ENCODE measurements around the gene C17orf67. TPM values are rescaled to one million over a fixed set of nuclear protein-coding genes. Genes with fewer than 3 reads are reported as not detected.

Gene C17orf67
- total RNA-seq, 2 donors from 2014 or later, result 4.0 to 4.5 TPM

DNA sequence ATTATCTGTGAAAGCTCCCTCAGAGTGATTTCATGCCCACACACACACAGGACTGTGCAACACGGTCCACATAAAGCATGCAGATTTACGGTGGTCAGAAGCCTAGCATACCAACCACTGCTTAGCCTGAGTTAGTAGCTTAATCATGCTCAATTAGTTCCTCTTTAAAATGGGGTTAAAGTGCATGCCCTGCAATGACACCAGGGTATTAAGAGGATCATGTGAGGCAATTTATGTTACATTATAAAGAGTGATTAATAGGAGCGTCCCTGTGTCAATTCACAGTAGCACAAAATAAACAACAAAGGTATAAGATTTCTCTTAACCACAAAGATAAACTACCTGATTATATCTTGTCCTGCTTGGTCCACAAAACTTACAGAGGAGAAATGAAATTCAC is 39.8 kb downstream of the C17orf67 start:
- Mint-ChIP-seq H3K4me1 (ENCODE audit: low read depth) (peaks cover 8% of the 10 kb centered on the region), H3K4me3 (no peak overlapping the region), H3K27me3 (ENCODE audit: low read depth) (no peaks in the 10 kb centered on the region), H3K27ac (no peak overlapping the region), H3K36me3 (ENCODE audit: insufficient read depth in 2 of 2) (peaks cover 8 to 11% of the 10 kb centered on the region in 2 donors), H3K9me3 (peaks cover 6 to 10% of the 10 kb centered on the region in 2 donors)
- ATAC-seq (replicated peaks in 1 of 2) (no peak), DNase-seq (no peak)

DNA sequence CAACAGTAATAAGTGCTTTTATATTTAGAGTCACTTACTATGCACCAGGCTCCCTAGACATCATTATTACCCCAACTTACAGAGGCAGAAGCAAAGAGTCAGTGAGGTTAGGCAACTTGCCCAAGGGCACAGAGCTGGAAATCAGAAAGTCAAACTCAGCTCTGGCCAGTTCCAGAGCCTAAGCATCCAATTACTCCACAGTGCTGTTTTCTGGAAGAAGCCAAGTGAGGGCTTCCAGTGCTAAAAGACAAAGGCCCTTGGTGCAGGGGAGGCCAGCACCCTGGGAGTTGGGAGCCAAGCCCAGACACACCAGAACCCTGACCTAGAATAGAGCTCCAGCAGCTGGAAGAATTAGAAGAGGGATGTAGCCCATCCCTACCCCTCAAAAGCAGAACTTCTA is 40.2 kb downstream of the C17orf67 start:
- peaks cover 6 to 10% of the 10 kb centered on the region in 2 donors for H3K9me3 Mint-ChIP-seq
- peaks cover 8 to 11% of the 10 kb centered on the region in 2 donors for H3K36me3 Mint-ChIP-seq (ENCODE audit: insufficient read depth in 2 of 2)
- peaks cover 11% of the 10 kb centered on the region for H3K4me1 Mint-ChIP-seq (ENCODE audit: low read depth)
- no peak for DNase-seq
- H3K27ac Mint-ChIP-seq, result no peak overlapping the region
- H3K4me3 Mint-ChIP-seq, result no peak overlapping the region
- ATAC-seq (replicated peaks in 1 of 2), result no peak
- no peaks in the 10 kb centered on the region for H3K27me3 Mint-ChIP-seq (ENCODE audit: low read depth)

DNA sequence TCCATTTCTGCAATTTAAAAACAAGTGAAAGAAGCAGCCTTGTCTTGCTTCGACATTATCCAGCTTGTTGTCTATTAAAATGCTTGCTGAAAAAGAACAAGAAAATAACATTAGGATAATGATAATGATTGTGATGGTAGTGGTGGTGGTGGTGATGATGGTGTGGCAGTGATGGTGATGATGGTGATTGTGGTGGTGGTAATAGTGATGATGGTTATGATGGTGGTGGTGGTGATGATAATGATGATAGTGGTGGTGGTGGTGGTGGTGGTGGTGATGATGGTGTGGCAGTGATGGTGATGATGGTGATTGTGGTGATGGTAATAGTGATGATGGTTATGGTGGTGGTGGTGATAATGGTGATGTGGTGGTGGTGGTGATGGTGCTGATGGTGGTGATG is 41.5 kb downstream of the C17orf67 start:
- no peaks in the 10 kb centered on the region for H3K27me3 Mint-ChIP-seq (ENCODE audit: low read depth)
- no peak for ATAC-seq (replicated peaks in 1 of 2)
- H3K9me3 Mint-ChIP-seq, result peaks cover 6 to 11% of the 10 kb centered on the region in 2 donors
- no peak for DNase-seq
- H3K4me3 Mint-ChIP-seq, result no peak overlapping the region
- peak overlapping the region; percentile 59 for H3K27ac Mint-ChIP-seq
- H3K4me1 Mint-ChIP-seq (ENCODE audit: low read depth), result peaks cover 21% of the 10 kb centered on the region
- peaks cover 9 to 12% of the 10 kb centered on the region in 2 donors for H3K36me3 Mint-ChIP-seq (ENCODE audit: insufficient read depth in 2 of 2)

DNA sequence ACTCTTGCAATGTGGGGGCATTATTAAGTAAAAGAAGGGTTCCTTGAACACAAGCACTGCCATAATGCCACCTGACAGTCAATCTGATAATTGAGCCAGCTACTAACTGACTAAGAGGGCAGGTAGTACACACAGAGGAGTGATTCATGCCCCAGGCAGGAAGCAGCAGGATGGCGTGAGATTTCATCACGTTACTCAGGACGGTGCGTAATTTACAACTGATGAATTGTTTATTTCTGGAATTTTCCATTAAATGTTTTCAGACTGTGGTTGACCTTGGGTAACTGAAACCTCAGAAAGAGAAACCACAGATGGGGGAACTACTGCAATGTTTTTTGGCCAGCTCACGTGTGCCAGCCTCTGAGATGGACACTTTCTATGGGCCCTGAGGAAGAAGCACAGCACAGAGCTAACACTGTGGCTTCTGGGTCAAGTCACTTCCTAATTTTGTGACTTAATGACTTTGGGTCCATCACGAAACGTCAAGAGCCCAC is 46.7 kb downstream of the C17orf67 start:
- peak overlapping the region; percentile 98 for H3K27ac Mint-ChIP-seq
- H3K36me3 Mint-ChIP-seq (ENCODE audit: insufficient read depth in 2 of 2), result peaks cover 5 to 9% of the 10 kb centered on the region in 2 donors
- DNase-seq (peak; percentile 76 to 85), ATAC-seq (replicated peaks in 1 of 2) (peak; percentile 99)
- H3K4me3 Mint-ChIP-seq, result peak overlapping the region; percentile 60 to 79
- H3K9me3 Mint-ChIP-seq, result peaks cover 0 to 5% of the 10 kb centered on the region in 2 donors
- H3K27me3 Mint-ChIP-seq (ENCODE audit: low read depth), result peaks cover 2% of the 10 kb centered on the region
- peaks cover 58% of the 10 kb centered on the region for H3K4me1 Mint-ChIP-seq (ENCODE audit: low read depth)

DNA sequence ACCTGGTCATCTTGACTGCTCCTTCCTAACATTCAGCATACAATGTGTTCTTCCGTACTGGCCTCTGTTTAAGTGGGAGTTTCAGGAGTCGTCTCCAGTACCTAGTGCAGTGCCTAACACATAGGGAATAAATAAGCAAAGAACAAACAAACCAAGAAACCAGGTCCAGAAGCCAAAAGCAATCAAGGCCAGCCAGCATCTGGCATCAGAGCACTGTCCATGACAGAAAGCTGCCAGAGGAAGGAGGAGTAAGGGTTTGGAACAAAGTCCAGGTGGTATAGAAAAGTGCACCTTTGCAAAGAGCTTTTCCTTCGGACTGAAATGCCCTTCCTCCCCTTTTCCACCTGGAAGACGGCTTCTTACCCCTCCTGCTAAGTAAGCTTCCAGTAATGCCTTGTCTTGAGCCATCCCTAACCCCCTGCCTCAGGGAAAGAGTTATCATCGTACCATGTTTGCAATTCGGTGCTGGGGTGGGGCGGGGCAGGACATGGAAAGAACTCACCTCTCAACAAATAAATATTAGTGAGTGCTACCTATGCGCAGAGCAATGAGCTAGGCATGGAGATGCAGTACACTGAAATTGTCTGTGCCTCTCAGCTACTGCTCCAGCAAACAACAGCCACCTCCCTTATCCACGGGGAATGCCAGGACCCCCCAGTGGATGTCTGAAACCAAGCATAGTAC is 47.6 kb downstream of the C17orf67 start:
- DNase-seq, result no peak
- peak overlapping the region; percentile 60 to 79 for H3K4me3 Mint-ChIP-seq
- no peak for ATAC-seq (replicated peaks in 1 of 2)
- peaks cover 58% of the 10 kb centered on the region for H3K4me1 Mint-ChIP-seq (ENCODE audit: low read depth)
- peaks cover 3 to 9% of the 10 kb centered on the region in 2 donors for H3K36me3 Mint-ChIP-seq (ENCODE audit: insufficient read depth in 2 of 2)
- peak overlapping the region; percentile 98 for H3K27ac Mint-ChIP-seq
- peaks cover 0 to 5% of the 10 kb centered on the region in 2 donors for H3K9me3 Mint-ChIP-seq
- H3K27me3 Mint-ChIP-seq (ENCODE audit: low read depth), result peaks cover 7% of the 10 kb centered on the region

DNA sequence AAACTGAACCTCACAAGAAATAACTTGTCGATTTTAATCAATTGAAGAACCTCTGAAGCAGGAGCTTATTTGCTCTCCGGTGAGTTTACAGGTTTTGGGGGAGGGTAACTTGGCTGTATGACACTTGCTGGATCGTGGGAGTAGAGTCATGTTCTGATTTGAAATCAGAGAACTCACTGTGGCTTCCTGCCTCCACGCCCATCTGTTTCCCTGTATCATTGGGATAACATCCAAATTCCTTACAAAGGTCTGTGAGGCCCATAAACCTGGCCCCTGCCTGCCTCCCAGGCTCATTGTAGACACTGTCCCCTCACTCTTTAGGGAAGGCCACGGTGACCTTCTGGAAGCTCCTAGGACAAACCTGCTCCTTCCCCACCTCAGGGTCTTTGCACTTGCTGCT is 48.3 kb downstream of the C17orf67 start:
- Mint-ChIP-seq H3K4me3 (peak overlapping the region; percentile 20 to 27), H3K9me3 (peaks cover 0 to 2% of the 10 kb centered on the region in 2 donors), H3K27me3 (ENCODE audit: low read depth) (peaks cover 7% of the 10 kb centered on the region), H3K36me3 (ENCODE audit: insufficient read depth in 2 of 2) (peaks cover 2 to 7% of the 10 kb centered on the region in 2 donors), H3K4me1 (ENCODE audit: low read depth) (peaks cover 62% of the 10 kb centered on the region), H3K27ac (no peak overlapping the region)
- DNase-seq, result no peak
- ATAC-seq (replicated peaks in 1 of 2), result no peak

DNA sequence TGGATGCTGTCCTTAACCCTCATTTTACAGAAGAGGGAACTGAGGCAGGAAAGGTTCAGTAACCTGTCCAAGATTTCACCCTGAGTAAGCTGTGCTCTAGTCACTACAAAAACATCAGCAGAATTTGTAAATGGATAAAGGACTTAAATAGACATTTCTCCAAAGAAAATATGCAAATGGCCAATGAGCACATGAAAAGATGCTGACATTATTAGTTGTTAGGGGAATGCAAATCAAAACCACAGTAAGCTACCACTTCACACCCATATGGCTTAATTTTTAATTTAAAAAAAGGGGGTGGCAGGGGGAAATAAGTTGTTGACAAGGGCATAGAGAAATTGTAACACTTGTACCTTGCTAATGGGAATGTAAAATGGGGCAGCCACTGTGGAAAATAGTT is 51.4 kb downstream of the C17orf67 start:
- peaks cover 60% of the 10 kb centered on the region for H3K4me1 Mint-ChIP-seq (ENCODE audit: low read depth)
- ATAC-seq (replicated peaks in 1 of 2), result no peak
- H3K36me3 Mint-ChIP-seq (ENCODE audit: insufficient read depth in 2 of 2), result peaks cover 2 to 7% of the 10 kb centered on the region in 2 donors
- peaks cover 0 to 2% of the 10 kb centered on the region in 2 donors for H3K9me3 Mint-ChIP-seq
- no peak overlapping the region for H3K27ac Mint-ChIP-seq
- H3K27me3 Mint-ChIP-seq (ENCODE audit: low read depth), result peaks cover 7% of the 10 kb centered on the region
- no peak for DNase-seq
- no peak overlapping the region for H3K4me3 Mint-ChIP-seq

DNA sequence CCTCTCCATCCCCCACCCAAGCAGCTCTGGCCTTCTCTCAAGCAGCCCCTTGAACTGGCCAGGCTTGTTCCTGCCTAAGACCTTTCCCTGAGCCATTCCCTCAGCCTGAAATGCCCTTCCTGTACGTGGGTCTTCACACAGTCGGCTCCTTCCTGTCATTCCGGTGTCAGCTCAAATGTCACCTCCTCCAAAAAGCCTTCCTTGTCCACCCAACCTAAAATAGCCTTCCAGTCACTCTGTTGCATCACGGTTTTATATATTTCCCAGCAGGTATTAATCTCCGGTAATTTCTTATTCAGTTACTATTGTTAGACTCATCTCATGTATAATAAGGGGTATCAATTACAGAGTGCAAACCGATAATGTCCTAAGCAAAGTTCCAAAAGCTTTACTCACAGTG is 51.8 kb downstream of the C17orf67 start:
- no peak overlapping the region for H3K27ac Mint-ChIP-seq
- H3K4me3 Mint-ChIP-seq, result no peak overlapping the region
- H3K36me3 Mint-ChIP-seq (ENCODE audit: insufficient read depth in 2 of 2), result peaks cover 0 to 4% of the 10 kb centered on the region in 2 donors
- DNase-seq (no peak), ATAC-seq (replicated peaks in 1 of 2) (no peak)
- H3K27me3 Mint-ChIP-seq (ENCODE audit: low read depth), result peaks cover 7% of the 10 kb centered on the region
- no peaks in the 10 kb centered on the region for H3K9me3 Mint-ChIP-seq
- peaks cover 55% of the 10 kb centered on the region for H3K4me1 Mint-ChIP-seq (ENCODE audit: low read depth)

DNA sequence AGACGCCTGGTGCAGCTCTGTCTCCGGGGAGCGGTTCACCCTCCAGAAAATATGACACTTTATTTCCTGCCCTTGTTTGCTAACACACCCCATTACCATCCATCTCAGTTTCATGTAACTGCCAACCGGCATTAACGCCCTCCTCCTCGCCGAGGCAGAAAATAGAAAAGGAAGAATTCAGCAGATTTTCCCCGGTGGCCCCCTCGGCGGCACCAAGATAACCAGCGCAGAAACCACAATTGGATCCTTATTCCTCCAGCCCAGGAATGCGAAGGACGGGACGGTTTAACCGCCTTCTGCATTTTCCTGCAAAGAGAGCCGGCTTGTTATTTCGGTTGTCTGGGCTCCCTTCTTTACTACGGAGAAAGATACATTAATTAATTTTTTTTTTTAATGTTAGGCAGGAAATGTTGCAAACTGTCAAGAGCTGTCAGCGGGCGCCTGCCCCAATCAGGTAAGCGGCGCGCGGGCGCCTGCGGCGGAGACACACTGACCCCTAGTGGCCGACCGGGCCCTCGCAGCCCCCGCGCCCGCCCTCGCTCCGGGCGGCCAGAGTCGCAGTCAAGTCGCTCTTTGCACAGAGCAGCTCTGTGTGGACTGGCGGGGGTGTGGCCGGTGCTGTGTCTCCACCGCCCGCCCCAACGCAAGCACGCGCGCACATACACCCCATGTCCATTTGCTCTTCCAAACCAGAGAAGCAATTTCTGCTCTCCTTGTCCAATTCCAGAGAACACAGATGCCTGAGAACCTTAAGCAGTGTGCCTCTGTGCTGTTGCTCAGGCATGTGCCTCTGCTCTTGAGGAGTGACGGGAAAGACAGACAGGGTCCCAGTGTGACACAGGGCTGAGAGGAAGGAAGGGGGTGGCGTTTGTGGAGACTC is 53.6 kb downstream of the C17orf67 start:
- ATAC-seq (replicated peaks in 1 of 2) (peak; percentile 94 to 95), DNase-seq (peak; percentile 87 to 94)
- Mint-ChIP-seq H3K4me1 (ENCODE audit: low read depth) (peaks cover 38% of the 10 kb centered on the region), H3K27ac (peak overlapping the region; percentile 39), H3K4me3 (peak overlapping the region; percentile 89 to 95), H3K9me3 (no peaks in the 10 kb centered on the region), H3K36me3 (ENCODE audit: insufficient read depth in 2 of 2) (no peaks in the 10 kb centered on the region), H3K27me3 (ENCODE audit: low read depth) (peaks cover 7% of the 10 kb centered on the region)

DNA sequence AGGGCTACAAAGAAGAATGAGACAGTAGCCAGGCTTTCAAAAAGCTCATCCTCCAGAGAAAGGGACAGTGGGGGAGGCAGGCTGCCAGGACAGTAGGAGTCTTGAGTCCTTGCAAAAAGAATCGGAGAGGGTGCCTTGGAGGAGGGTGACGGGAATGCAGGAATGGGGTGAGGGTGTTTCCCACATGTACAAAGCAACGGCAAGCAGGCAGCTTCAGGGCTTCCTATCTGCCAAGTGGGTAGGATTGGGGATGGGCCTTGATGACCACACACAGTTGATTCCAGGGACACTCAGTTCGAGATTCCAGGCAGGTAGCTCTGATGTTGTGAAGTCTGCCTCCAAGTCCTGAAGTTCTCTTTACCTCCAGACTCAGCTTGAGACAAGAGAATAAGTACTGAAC is 54.4 kb downstream of the C17orf67 start:
- no peaks in the 10 kb centered on the region for H3K36me3 Mint-ChIP-seq (ENCODE audit: insufficient read depth in 2 of 2)
- H3K4me3 Mint-ChIP-seq, result peak overlapping the region; percentile 89 to 95
- H3K27me3 Mint-ChIP-seq (ENCODE audit: low read depth), result peaks cover 7% of the 10 kb centered on the region
- no peak overlapping the region for H3K27ac Mint-ChIP-seq
- no peak for ATAC-seq (replicated peaks in 1 of 2)
- no peaks in the 10 kb centered on the region for H3K9me3 Mint-ChIP-seq
- DNase-seq, result no peak
- H3K4me1 Mint-ChIP-seq (ENCODE audit: low read depth), result peaks cover 30% of the 10 kb centered on the region

DNA sequence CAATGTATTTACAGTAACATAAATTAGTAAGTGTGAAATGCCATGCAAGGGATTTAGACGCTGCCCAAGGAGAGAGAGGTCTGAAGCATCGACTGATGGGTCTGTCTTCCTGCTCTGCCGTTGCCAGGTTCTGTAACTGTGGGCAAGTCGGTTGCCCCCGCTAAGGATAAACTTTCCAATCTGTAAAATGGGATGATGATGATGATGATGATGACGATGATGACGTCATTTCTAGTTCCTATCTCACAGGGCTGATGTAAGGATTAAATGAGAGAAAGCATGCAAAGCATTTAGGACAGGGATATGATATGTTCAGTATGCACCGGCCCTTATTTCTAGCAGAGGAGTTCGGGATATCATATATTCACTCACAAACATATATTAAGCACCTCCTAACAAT is 54.8 kb downstream of the C17orf67 start:
- ATAC-seq (replicated peaks in 1 of 2) (no peak), DNase-seq (no peak)
- Mint-ChIP-seq H3K9me3 (no peaks in the 10 kb centered on the region), H3K27me3 (ENCODE audit: low read depth) (peaks cover 7% of the 10 kb centered on the region), H3K36me3 (ENCODE audit: insufficient read depth in 2 of 2) (no peaks in the 10 kb centered on the region), H3K4me1 (ENCODE audit: low read depth) (peaks cover 30% of the 10 kb centered on the region), H3K27ac (no peak overlapping the region), H3K4me3 (peak overlapping the region; percentile 89 to 95)

DNA sequence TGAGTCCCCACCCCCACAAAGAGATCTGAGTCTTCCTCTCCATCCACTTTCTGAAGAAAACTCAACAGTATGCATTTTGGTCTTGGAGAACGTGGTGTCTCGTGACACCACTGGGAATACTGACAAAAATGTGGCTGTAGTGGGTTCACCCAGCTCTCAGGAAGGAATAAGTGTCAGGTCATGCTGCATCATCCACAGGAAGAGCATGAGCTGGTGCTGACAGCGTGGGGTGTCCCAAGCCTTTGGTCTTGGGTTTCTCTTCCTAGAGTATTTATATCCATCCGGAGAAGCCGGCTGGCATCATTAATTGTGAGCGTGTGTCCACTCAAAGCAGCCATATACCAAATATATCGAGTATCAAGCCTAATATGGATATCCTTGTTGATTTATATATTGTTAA is 55.9 kb downstream of the C17orf67 start:
- Mint-ChIP-seq H3K4me1 (ENCODE audit: low read depth) (peaks cover 26% of the 10 kb centered on the region), H3K36me3 (ENCODE audit: insufficient read depth in 2 of 2) (no peaks in the 10 kb centered on the region), H3K27me3 (ENCODE audit: low read depth) (peaks cover 7% of the 10 kb centered on the region), H3K9me3 (no peaks in the 10 kb centered on the region), H3K27ac (no peak overlapping the region), H3K4me3 (no peak overlapping the region)
- no peak for ATAC-seq (replicated peaks in 1 of 2)
- DNase-seq, result no peak

DNA sequence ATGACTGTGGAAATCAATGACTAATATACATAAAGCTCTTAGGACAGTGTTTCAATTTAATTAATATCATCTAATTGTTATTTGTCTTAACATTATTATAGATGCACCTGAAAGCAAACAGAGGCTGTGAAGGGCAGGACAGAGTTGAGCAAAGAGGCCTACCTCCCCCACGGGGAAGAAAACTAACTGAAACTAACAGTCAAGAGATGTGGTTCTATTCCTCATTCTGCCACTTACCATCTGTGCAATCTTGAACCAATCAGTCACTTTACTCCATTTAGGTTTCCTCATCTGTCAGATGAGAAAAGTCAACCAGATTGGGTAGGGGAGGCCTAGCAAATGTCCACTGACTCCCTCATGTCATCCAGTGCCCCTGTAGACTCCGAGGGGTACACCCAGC is 59.1 kb downstream of the C17orf67 start:
- Mint-ChIP-seq H3K9me3 (no peaks in the 10 kb centered on the region), H3K4me1 (ENCODE audit: low read depth) (peaks cover 11% of the 10 kb centered on the region), H3K27me3 (ENCODE audit: low read depth) (no peaks in the 10 kb centered on the region), H3K36me3 (ENCODE audit: insufficient read depth in 2 of 2) (no peaks in the 10 kb centered on the region), H3K4me3 (no peak overlapping the region), H3K27ac (no peak overlapping the region)
- DNase-seq (no peak), ATAC-seq (replicated peaks in 1 of 2) (no peak)

Data from activated T-cell treated with anti-CD3 and anti-CD28 coated beads, Interleukin-2, amount 50 U/mL, for 72 hours (primary cell).